GM18498 (cell line): Measurements from ENCODE around the gene MORC2.

Experiments
- ATAC-seq: cut with Tn5 transposase; IDR thresholded peaks from one replicate; pipeline ENCODE4 v1.9.1; 2021; ENCODE audit warnings: mild to moderate bottlenecking, moderate library complexity; ENCODE audit not compliant: unreplicated experiment

The MORC2 gene

DNA sequence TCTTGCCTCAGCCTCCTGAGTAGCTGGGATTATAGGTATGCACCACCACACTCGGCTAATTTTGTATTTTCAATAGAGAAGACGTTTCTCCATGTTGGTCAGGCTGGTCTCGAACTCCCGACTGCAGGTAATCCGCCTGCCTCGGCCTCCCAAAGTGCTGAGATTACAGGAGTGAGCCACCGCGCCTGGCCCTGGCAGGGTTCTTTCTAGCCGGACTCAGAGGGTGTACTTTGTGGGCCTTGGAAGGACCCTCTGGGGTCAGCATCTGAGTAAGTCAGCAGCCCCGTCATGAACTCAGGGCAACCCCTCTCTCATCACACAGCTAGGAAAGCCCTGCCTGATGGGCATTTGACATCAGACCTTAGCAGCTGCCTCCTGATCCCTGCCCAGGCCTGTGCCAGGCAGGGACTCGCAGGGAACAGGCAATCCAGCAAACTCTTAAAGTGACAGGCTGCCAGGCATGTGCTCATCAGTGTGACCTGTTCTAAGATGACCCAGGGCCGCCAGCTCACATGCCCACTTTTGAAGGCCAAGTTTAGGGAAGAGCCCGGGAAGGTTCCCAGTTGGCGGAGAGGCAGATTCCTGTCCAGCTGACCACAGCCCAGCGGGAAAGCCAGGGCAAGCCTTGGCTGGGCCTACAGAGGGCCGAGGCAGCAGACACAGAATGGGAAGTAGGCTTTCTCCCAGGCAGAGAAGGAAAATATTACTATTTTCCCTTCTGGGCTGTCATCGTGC is 92.9 kb downstream of the MORC2 start:
- no peak for ATAC-seq
